Neuron (in vitro differentiated cells): ENCODE results near the gene CRADD.
"Not testable (repeated sequence)": the region's sequence is repeated elsewhere in the genome, so short reads cannot be mapped to it uniquely, and the experiment has no call there.

ENCODE experiments used
- H2AFZ ChIP-seq: one replicate; pipeline ENCODE4 v1.6.1; 2013; ENCODE audit warnings: low read depth, mild to moderate bottlenecking, inconsistent platforms, low read length, moderate library complexity
- H3K27me3 ChIP-seq: one replicate; pipeline ENCODE4 v1.6.1; 2013; ENCODE audit warnings: low read length; ENCODE audit not compliant: insufficient read depth
- H3K36me3 ChIP-seq: one replicate; pipeline ENCODE4 v1.6.1; 2013; ENCODE audit warnings: low read length; ENCODE audit not compliant: insufficient read depth
- H3K4me1 ChIP-seq: one replicate; pipeline ENCODE4 v1.6.1; 2013; ENCODE audit warnings: low read length; ENCODE audit not compliant: insufficient read depth
- H3K4me3 ChIP-seq: 2 replicates; pipeline ENCODE4 v1.5.1; 2013; ENCODE audit warnings: mild to moderate bottlenecking, low read length, moderate library complexity
- H3K9me3 ChIP-seq: one replicate; pipeline ENCODE4 v1.6.1; 2013; ENCODE audit warnings: low read length

The CRADD gene

GRCh38 chr12:93677195-93678064 is at the start of gene CRADD:
Gene CRADD (plus strand): TSS chr12:93677375.
- Histone ChIP-seq H3K9me3 (no peaks in the 10 kb centered on the region), H2AFZ (peak within 1 kb of the TSS; percentile 86), H3K27me3 (no peaks in the 10 kb centered on the region), H3K4me3 (peak within 1 kb of the TSS; percentile 71), H3K36me3 (no peaks in the 10 kb centered on the region), H3K4me1 (peaks cover 13% of the 10 kb centered on the region)

DNA sequence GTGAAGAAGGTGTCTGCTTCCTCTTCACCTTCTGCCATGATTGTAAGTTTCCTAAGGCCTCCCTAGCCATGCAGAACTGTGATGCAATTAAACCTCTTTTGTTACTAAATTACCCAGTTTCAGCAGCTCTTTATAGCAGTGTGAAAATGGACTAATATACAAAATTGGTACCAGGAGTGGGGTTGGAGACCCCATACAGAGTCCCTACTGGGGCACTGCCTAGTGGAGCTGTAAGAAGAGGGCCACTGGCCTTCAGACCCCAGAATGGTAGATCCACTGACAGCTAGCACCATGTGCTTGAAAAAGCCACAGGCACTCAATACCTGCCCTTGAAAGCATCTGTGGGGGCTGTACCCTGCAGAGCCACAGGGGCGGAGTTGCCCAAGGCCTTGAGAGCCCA is 44.8 kb upstream of the CRADD start:
- Histone ChIP-seq H3K4me3 (no peak overlapping the region), H3K4me1 (no peaks in the 10 kb centered on the region), H2AFZ (no peak overlapping the region), H3K36me3 (no peaks in the 10 kb centered on the region), H3K9me3 (no peaks in the 10 kb centered on the region), H3K27me3 (no peaks in the 10 kb centered on the region)

DNA sequence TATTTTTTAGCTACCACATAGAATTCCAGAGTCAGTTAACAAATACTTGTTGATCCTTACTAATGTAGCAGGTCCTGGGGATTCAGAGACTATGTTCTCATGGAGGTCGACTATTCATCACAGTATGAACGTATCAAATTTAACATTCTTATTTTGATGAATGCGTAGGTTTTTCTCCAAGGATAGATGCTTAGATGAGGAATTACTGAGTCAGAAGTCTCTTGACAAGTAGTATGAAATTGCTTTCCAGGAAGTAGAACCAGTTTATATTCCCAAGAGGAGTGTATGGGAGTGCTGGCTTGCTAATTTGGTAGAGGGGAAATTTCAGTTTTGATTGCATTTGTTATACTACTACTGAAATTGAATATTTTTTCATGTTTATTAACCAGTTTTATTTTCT is 42.8 kb upstream of the CRADD start:
- Histone ChIP-seq H2AFZ (no peak overlapping the region), H3K9me3 (no peaks in the 10 kb centered on the region), H3K36me3 (no peaks in the 10 kb centered on the region), H3K27me3 (no peaks in the 10 kb centered on the region), H3K4me3 (no peak overlapping the region), H3K4me1 (peaks cover 7% of the 10 kb centered on the region)

- Histone ChIP-seq H3K4me3 (no peak overlapping the region), H3K9me3 (no peaks in the 10 kb centered on the region), H3K4me1 (peaks cover 7% of the 10 kb centered on the region)
Measured at GRCh38 chr12:93636708-93637107, 40.5 kb upstream of the CRADD start.

GRCh38 chr12:93638095-93638494 is 39.1 kb upstream of the CRADD start:
- H3K4me1 ChIP-seq: peaks cover 7% of the 10 kb centered on the region
- H3K4me3 ChIP-seq: no peak overlapping the region
- H3K36me3 ChIP-seq: no peaks in the 10 kb centered on the region
- H3K27me3 ChIP-seq: no peaks in the 10 kb centered on the region
- no peak overlapping the region for H2AFZ ChIP-seq
- H3K9me3 ChIP-seq: no peaks in the 10 kb centered on the region

More at GRCh38 chr12:93636708-93637107, 40.5 kb upstream of the CRADD start:
- no peak overlapping the region for H2AFZ ChIP-seq
- H3K27me3 ChIP-seq: no peaks in the 10 kb centered on the region
- H3K36me3 ChIP-seq: no peaks in the 10 kb centered on the region

DNA sequence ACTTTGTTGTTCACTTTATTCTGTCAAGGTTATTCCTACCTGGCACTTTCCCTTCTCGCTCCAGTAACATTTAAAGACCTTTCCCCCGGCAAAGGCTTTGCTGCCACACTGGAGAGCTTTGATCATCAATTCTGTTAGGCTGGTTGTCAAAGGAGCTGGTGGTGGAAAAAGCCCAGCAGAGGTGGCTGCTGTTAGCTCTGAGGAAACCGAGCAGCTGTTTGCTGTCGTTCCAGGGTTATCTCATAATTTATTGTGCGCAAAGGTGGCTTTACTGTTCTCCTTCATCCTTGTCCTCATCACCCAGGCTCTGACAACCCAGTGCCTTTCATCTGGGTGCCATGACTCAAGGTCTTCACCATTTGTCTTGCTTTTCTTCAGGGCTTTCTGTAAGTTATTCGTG is 38.2 kb upstream of the CRADD start:
- Histone ChIP-seq H3K4me1 (peaks cover 7% of the 10 kb centered on the region), H3K4me3 (no peak overlapping the region), H3K9me3 (no peaks in the 10 kb centered on the region), H2AFZ (no peak overlapping the region), H3K27me3 (no peaks in the 10 kb centered on the region), H3K36me3 (no peaks in the 10 kb centered on the region)

DNA sequence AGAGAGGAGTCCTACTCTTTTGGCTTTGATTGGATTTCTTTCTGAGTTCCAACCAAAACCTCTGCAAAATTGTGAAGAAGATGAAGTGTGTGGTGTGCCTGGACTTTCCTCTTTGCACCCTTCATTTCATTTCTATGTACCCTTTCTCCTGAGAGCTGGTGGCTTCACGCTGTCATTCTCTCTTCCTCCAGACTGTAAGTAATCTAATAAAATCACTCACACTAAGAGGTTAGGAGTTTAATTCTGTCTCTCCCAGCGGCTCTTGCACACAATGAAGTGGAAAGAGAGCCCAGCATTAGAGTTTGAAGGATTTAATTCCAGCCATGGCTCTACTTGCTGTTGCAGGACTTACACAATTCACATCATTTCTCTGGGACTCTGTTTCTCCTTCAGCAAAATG is 37.8 kb upstream of the CRADD start:
- H3K4me3 ChIP-seq: no peak overlapping the region
- no peaks in the 10 kb centered on the region for H3K27me3 ChIP-seq

GRCh38 chr12:93641380-93641779 is 35.8 kb upstream of the CRADD start:
- not testable (repeated sequence) for H3K4me3 ChIP-seq, H3K27me3 ChIP-seq, H2AFZ ChIP-seq, H3K36me3 ChIP-seq, H3K4me1 ChIP-seq, H3K9me3 ChIP-seq

More for the DNA sequence above, 37.8 kb upstream of the CRADD start:
- Histone ChIP-seq H2AFZ (no peak overlapping the region), H3K36me3 (no peaks in the 10 kb centered on the region), H3K9me3 (no peaks in the 10 kb centered on the region), H3K4me1 (peaks cover 7% of the 10 kb centered on the region)

DNA sequence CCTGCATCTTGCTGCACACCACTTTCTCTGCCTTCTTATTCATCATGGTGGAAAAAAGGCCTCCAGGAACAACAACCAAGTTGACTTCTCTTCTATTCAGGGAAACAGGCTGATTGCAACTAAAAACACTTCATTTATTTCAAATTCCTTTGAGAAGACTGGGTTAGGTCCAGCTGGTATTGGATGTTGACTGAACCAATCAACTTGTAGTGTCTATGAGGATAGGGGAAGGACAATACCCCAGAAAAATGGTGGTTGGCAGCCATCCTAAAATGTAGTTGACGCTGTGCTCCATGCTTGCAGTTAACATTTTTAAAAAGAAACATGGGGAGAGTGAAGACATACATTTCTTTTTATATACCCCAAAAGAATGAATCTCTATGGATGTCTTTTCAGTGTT is 34.4 kb upstream of the CRADD start:
- Histone ChIP-seq H3K4me3 (no peak overlapping the region), H3K4me1 (peaks cover 6% of the 10 kb centered on the region), H3K9me3 (no peaks in the 10 kb centered on the region), H2AFZ (no peak overlapping the region), H3K27me3 (no peaks in the 10 kb centered on the region), H3K36me3 (no peaks in the 10 kb centered on the region)

DNA sequence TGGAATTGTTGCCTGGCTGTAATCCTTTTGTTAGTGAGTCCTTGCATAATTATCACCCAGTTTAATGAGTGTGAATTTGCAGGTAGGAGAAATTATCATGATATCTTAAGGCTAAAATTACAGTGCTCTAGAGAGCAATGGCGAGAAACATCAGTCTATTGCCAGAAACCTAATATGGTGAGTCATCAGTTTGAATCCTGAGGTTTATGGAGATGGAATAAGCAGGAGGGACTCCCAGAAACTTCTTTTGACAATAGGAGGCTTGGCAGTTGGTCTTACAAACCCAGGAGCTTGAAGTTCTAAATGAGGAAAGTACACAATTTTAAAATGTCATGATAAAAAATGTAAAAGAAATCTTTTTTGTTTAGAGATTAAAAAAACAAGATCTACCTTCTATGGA is 31.5 kb upstream of the CRADD start:
- Histone ChIP-seq H3K36me3 (no peaks in the 10 kb centered on the region), H2AFZ (no peak overlapping the region), H3K4me3 (no peak overlapping the region), H3K9me3 (no peaks in the 10 kb centered on the region), H3K4me1 (no peaks in the 10 kb centered on the region), H3K27me3 (no peaks in the 10 kb centered on the region)

DNA sequence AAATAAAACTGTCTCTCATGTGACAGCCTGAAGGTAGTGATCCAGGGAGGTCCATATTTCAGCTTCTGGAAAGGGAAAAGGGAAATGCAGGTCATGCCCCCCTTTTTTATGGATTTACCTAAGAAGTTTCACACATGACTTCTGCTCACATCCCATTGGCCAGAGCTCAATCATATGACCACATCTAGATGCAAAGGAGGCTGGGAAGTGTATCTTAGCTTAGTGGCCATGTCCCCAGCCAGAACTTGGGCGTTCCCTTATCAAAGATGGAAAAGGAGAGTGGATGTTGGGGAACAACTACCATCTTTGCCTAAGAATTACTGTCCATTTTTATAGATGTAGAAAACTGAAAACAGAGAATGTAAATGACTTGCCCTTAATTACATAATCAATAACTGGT is 26.5 kb upstream of the CRADD start:
- no peaks in the 10 kb centered on the region for H3K9me3 ChIP-seq
- H3K4me3 ChIP-seq: no peak overlapping the region
- H3K4me1 ChIP-seq: no peaks in the 10 kb centered on the region
- H3K36me3 ChIP-seq: no peaks in the 10 kb centered on the region
- H3K27me3 ChIP-seq: no peaks in the 10 kb centered on the region
- H2AFZ ChIP-seq: no peak overlapping the region

DNA sequence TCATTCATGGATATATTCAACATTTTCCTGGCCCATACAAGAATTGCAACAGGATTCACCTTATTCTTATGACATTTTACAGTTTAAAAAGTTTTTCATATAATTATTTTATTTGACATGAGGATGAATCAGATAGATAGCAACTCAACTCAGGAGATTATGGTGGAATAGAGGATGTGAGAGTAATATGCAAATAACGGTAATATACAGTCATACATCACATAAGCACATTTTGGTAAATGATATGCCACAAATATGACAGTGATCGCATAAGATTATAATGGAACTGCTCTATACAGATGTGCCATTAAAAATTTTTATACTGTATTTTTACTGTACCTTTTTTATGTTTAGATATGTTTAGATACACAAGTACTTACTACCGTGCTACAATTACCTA is 24.1 kb upstream of the CRADD start:
- Histone ChIP-seq H3K36me3 (no peaks in the 10 kb centered on the region), H3K4me1 (no peaks in the 10 kb centered on the region), H3K4me3 (no peak overlapping the region), H2AFZ (no peak overlapping the region), H3K9me3 (no peaks in the 10 kb centered on the region), H3K27me3 (no peaks in the 10 kb centered on the region)

GRCh38 chr12:93653712-93654111 is 23.5 kb upstream of the CRADD start:
- Histone ChIP-seq H3K4me1 (no peaks in the 10 kb centered on the region), H3K9me3 (no peaks in the 10 kb centered on the region), H3K36me3 (no peaks in the 10 kb centered on the region), H3K4me3 (no peak overlapping the region), H3K27me3 (no peaks in the 10 kb centered on the region), H2AFZ (no peak overlapping the region)

- Histone ChIP-seq H3K36me3 (no peaks in the 10 kb centered on the region), H3K4me3 (no peak overlapping the region), H3K4me1 (no peaks in the 10 kb centered on the region), H3K9me3 (no peaks in the 10 kb centered on the region), H3K27me3 (no peaks in the 10 kb centered on the region), H2AFZ (no peak overlapping the region)
Measured at GRCh38 chr12:93654421-93654820, 22.8 kb upstream of the CRADD start.
